Astrocyte (in vitro differentiated cells and primary cell): ENCODE results near the gene VIPR1.

Experiments used
- EZH2 ChIP-seq: IDR thresholded peaks from 2 replicates; pipeline ENCODE4 v1.6.1; 2012; ENCODE audit warnings: mild to moderate bottlenecking, low read length, inconsistent platforms; ENCODE audit not compliant: insufficient read depth
- TF ChIP-seq, protein P1 (sequence below): IDR thresholded peaks from 2 replicates; pipeline ENCODE4 v1.5.1; 2011; ENCODE audit warnings: low read depth, mild to moderate bottlenecking, inconsistent platforms, low read length, moderate library complexity; ENCODE audit not compliant: insufficient read depth

- TF ChIP-seq, protein P1, sequence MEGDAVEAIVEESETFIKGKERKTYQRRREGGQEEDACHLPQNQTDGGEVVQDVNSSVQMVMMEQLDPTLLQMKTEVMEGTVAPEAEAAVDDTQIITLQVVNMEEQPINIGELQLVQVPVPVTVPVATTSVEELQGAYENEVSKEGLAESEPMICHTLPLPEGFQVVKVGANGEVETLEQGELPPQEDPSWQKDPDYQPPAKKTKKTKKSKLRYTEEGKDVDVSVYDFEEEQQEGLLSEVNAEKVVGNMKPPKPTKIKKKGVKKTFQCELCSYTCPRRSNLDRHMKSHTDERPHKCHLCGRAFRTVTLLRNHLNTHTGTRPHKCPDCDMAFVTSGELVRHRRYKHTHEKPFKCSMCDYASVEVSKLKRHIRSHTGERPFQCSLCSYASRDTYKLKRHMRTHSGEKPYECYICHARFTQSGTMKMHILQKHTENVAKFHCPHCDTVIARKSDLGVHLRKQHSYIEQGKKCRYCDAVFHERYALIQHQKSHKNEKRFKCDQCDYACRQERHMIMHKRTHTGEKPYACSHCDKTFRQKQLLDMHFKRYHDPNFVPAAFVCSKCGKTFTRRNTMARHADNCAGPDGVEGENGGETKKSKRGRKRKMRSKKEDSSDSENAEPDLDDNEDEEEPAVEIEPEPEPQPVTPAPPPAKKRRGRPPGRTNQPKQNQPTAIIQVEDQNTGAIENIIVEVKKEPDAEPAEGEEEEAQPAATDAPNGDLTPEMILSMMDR, result no peak
- no peak for TF ChIP-seq EZH2
These were observed 40.7 kb upstream of the VIPR1 start for GRCh38 chr3:42461762-42462161.
